ENCODE data around the gene PRR22. TPM values are rescaled to one million over a fixed set of nuclear protein-coding genes. Genes with fewer than 3 reads are reported as not detected.
A peak's percentile ranks its signal among the peaks of the same experiment; 100 is the strongest.

Gene PRR22
- total and polyA plus RNA-seq, 9 of the 15 experiments (the other 6 are each of a cell fraction or from before 2014, with no cell fraction given): 0.03 to 12.0 (median 2.0) TPM; not detected in 1

DNA sequence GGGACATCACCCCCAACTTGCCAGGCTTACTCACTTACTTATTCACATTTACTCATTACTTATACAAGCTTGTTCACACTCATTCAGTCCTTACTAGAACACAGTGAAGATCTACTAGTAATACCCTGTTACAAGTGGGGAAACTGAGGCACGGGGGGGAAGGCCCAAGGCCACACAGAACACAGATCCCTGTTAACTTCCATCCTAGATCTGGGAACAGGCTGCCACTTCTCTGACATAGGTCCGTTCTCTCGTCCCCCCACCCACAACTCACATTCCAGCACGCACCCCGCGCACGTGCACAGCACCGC is 18.9 kb upstream of the PRR22 start:
- 0 out of 2 replicates have a peak, but pooled peaks cover 11% of the 10 kb centered on the region for H4K20me1 ChIP-seq (replicated peaks; ENCODE audit: control insufficient read depth, insufficient read depth, low read length)
- peak overlapping the region; percentile 61 for H3K4me2 ChIP-seq (ENCODE audit: insufficient read depth, low read length)
- no peaks in the 10 kb centered on the region for H3K36me3 ChIP-seq (ENCODE audit: control insufficient read depth, insufficient read depth, low read length)
- H3K4me3 ChIP-seq: no peak overlapping the region
- no peaks in the 10 kb centered on the region for H3K27me3 ChIP-seq (ENCODE audit: control insufficient read depth in 2 of 2, insufficient read depth in 2 of 2, low read length in 2 of 2)
- H3K4me1 ChIP-seq (replicated peaks in 1 of 2; ENCODE audit: control insufficient read depth in 2 of 2, insufficient read depth in 2 of 2, low read length in 2 of 2): peaks cover 36 to 80% of the 10 kb centered on the region in 2 experiments
- WGBS (ENCODE audit: insufficient coverage, low coverage, missing lambda C conversion rate): 14% methylated on average over 7 of the region's 8 CpGs
- BruUV-seq (replicated peaks): no TSS peak
- intact Hi-C loops (cut with micrococcal nuclease): loop anchor here (5.0 to 10.0 kb wide), 2 partner anchors 181 to 219 kb away; no protein-coding TSS in a partner anchor
- H2AFZ ChIP-seq (ENCODE audit: low read depth, low read length): peak overlapping the region; percentile 81
- CTCF ChIA-PET (ENCODE audit: low intra/inter-chr PET ratio): interaction anchor here (0.6 to 4.2 kb wide), 6 partner anchors 20 to 913 kb away, joined by 3 to 48 read pairs (median 12); no protein-coding TSS in a partner anchor
- peak overlapping the region; percentile 5; the same call in 2 of the 3 replicates for H3K27ac ChIP-seq (ENCODE audit: extremely low read depth, low read depth, low read length)
- ATAC-seq (no peak), FAIRE-seq (no peak), DNase-seq (ENCODE audit: extremely low read depth in 1 of 4, low spot score in 3 of 4) (no peak)
- POLR2A ChIA-PET: interaction anchor here (1.0 to 1.6 kb wide), 9 partner anchors 9 to 100 kb away, joined by 3 to 8 read pairs (median 5); partner anchors contain the start of genes CATSPERD, DUS3L, LONP1 and NDUFA11
- peak overlapping the region; percentile 27 to 83; a peak in 2 of 4 replicates for H3K9ac ChIP-seq (ENCODE audit: insufficient read depth in 1 of 2, low read depth in 2 of 2, low read length in 2 of 2)
- no peaks in the 10 kb centered on the region for H3K79me2 ChIP-seq (ENCODE audit: control insufficient read depth, insufficient read depth, low read length)
- in situ Hi-C loops (cut with MboI): loop anchor here (5.0 kb wide), 2 partner anchors 89 to 219 kb away; no protein-coding TSS in a partner anchor
- H3K9me3 ChIP-seq (replicated peaks; ENCODE audit: control insufficient read depth, insufficient read depth, low read depth, low read length): no peaks in the 10 kb centered on the region
- H3K9me1 ChIP-seq (ENCODE audit: control insufficient read depth, insufficient read depth, low read length): no peaks in the 10 kb centered on the region
- TF ChIP-seq ZNF143 (CRISPR knock-in tag; IDR thresholded peaks at IDR 0.05): peak; percentile 58
- TF ChIP-seq ZNF282 (CRISPR knock-in tag; IDR thresholded peaks at IDR 0.05): 0 out of 2 replicates have a peak, but pooled peaks have one; percentile 95
- no peak for TF ChIP-seq PHB (CRISPR knock-in tag; IDR thresholded peaks at IDR 0.05)
- peak; percentile 90 for TF ChIP-seq BCOR (IDR thresholded peaks at IDR 0.05)
- 0 out of 2 replicates have a peak, but pooled peaks have one; percentile 43 for TF ChIP-seq TEAD4 (IDR thresholded peaks at IDR 0.05; ENCODE audit: low read length)
- no peak for TF ChIP-seq TEAD4 (CRISPR knock-in tag; IDR thresholded peaks at IDR 0.05; ENCODE audit: borderline replicate concordance)
- TF ChIP-seq, protein P1, sequence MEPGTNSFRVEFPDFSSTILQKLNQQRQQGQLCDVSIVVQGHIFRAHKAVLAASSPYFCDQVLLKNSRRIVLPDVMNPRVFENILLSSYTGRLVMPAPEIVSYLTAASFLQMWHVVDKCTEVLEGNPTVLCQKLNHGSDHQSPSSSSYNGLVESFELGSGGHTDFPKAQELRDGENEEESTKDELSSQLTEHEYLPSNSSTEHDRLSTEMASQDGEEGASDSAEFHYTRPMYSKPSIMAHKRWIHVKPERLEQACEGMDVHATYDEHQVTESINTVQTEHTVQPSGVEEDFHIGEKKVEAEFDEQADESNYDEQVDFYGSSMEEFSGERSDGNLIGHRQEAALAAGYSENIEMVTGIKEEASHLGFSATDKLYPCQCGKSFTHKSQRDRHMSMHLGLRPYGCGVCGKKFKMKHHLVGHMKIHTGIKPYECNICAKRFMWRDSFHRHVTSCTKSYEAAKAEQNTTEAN (CRISPR knock-in tag; IDR thresholded peaks at IDR 0.05): no peak
- TF ChIP-seq ADNP (tag; IDR thresholded peaks at IDR 0.05): 0 out of 2 replicates have a peak, but pooled peaks have one; percentile 44
- TF ChIP-seq, protein P2, sequence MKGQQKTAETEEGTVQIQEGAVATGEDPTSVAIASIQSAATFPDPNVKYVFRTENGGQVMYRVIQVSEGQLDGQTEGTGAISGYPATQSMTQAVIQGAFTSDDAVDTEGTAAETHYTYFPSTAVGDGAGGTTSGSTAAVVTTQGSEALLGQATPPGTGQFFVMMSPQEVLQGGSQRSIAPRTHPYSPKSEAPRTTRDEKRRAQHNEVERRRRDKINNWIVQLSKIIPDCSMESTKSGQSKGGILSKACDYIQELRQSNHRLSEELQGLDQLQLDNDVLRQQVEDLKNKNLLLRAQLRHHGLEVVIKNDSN (CRISPR knock-in tag; IDR thresholded peaks at IDR 0.05): peak; percentile 78
- TF ChIP-seq ZNF217 (CRISPR knock-in tag; IDR thresholded peaks at IDR 0.05): 0 out of 2 replicates have a peak, but pooled peaks have one; percentile 83
- no peak for TF ChIP-seq ZNF408 (CRISPR knock-in tag; IDR thresholded peaks at IDR 0.05; ENCODE audit: low read depth)
- TF ChIP-seq NR2C2 (CRISPR knock-in tag; IDR thresholded peaks at IDR 0.05): no peak; the same call in 1 of the 2 replicates
- TF ChIP-seq NR2C2 (tag; IDR thresholded peaks at IDR 0.05): 0 out of 2 replicates have a peak, but pooled peaks have one; percentile 7
- TF ChIP-seq, protein P3, sequence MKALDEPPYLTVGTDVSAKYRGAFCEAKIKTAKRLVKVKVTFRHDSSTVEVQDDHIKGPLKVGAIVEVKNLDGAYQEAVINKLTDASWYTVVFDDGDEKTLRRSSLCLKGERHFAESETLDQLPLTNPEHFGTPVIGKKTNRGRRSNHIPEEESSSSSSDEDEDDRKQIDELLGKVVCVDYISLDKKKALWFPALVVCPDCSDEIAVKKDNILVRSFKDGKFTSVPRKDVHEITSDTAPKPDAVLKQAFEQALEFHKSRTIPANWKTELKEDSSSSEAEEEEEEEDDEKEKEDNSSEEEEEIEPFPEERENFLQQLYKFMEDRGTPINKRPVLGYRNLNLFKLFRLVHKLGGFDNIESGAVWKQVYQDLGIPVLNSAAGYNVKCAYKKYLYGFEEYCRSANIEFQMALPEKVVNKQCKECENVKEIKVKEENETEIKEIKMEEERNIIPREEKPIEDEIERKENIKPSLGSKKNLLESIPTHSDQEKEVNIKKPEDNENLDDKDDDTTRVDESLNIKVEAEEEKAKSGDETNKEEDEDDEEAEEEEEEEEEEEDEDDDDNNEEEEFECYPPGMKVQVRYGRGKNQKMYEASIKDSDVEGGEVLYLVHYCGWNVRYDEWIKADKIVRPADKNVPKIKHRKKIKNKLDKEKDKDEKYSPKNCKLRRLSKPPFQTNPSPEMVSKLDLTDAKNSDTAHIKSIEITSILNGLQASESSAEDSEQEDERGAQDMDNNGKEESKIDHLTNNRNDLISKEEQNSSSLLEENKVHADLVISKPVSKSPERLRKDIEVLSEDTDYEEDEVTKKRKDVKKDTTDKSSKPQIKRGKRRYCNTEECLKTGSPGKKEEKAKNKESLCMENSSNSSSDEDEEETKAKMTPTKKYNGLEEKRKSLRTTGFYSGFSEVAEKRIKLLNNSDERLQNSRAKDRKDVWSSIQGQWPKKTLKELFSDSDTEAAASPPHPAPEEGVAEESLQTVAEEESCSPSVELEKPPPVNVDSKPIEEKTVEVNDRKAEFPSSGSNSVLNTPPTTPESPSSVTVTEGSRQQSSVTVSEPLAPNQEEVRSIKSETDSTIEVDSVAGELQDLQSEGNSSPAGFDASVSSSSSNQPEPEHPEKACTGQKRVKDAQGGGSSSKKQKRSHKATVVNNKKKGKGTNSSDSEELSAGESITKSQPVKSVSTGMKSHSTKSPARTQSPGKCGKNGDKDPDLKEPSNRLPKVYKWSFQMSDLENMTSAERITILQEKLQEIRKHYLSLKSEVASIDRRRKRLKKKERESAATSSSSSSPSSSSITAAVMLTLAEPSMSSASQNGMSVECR (CRISPR knock-in tag; IDR thresholded peaks at IDR 0.05): peak; percentile 83; the same call in 1 of the 2 replicates
- no peak for TF ChIP-seq SIN3B (IDR thresholded peaks at IDR 0.05; ENCODE audit: low read depth)
- peak; percentile 71; the same call in 1 of the 2 replicates for TF ChIP-seq ZFX (CRISPR knock-in tag; IDR thresholded peaks at IDR 0.05)
- TF ChIP-seq ZNF124 (CRISPR knock-in tag; IDR thresholded peaks at IDR 0.05): peak; percentile 93; the same call in 1 of the 2 replicates

Measured in K562 (cell line).